ENCODE measurements around the gene TBRG4.

- TF ChIP-seq CTCF (IDR thresholded peaks at IDR 0.05) (no peak), ZFX (IDR thresholded peaks at IDR 0.05; ENCODE audit: borderline replicate concordance) (no peak)
Measured at GRCh38 chr7:45078125-45078681, 33.3 kb downstream of the TBRG4 start.

Data from 22Rv1 (cell line).